T-helper 1 cell treated with Interleukin-12 subunit alpha and Interleukin-12 subunit beta and Interleukin-4 antibody, amounts not matched to agents 30 μg/mL and 1 μg/mL, for 36 hours (primary cell): ENCODE measurements around the gene ILK.
A peak's percentile ranks its signal among the peaks of the same experiment; 100 is the strongest.

Source experiments
- H3K27ac Mint-ChIP-seq: one replicate; pipeline ENCODE4 v1.8.0; 2021; ENCODE audit warnings: mild to moderate bottlenecking, mixed read lengths
- H3K27me3 Mint-ChIP-seq: one replicate; pipeline ENCODE4 v1.8.0; 2021; ENCODE audit warnings: low read depth, mixed read lengths
- H3K36me3 Mint-ChIP-seq: one replicate; pipeline ENCODE4 v1.8.0; 2021; ENCODE audit warnings: low read depth, mixed read lengths
- H3K4me1 Mint-ChIP-seq: one replicate; pipeline ENCODE4 v1.8.0; 2021; ENCODE audit warnings: low read depth, mixed read lengths
- H3K4me3 Mint-ChIP-seq: one replicate; pipeline ENCODE4 v1.8.0; 2021; ENCODE audit warnings: mild to moderate bottlenecking, moderate library complexity, mixed read lengths
- H3K9me3 Mint-ChIP-seq: one replicate; pipeline ENCODE4 v1.8.0; 2021; ENCODE audit warnings: mixed read lengths

The ILK gene

DNA sequence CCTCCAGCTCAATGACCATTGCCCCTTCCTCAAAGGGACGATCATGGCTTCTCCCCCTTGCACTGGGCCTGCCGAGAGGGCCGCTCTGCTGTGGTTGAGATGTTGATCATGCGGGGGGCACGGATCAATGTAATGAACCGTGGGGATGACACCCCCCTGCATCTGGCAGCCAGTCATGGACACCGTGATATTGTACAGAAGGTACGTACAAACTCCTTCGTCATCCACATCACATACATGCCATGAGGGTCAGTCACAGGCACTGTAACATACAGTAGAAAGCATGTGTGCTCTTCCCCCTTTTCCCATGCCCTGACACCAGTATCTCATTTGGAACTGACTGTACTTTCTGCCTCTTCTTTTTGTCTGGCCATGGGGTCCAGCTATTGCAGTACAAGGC, 4.4 kb downstream of the ILK start:
- peaks cover 39% of the 10 kb centered on the region for H3K4me1 Mint-ChIP-seq
- H3K4me3 Mint-ChIP-seq, result no peak overlapping the region
- H3K9me3 Mint-ChIP-seq, result no peaks in the 10 kb centered on the region
- H3K27me3 Mint-ChIP-seq, result no peaks in the 10 kb centered on the region
- H3K27ac Mint-ChIP-seq, result no peak overlapping the region
- H3K36me3 Mint-ChIP-seq, result peaks cover 36% of the 10 kb centered on the region

DNA sequence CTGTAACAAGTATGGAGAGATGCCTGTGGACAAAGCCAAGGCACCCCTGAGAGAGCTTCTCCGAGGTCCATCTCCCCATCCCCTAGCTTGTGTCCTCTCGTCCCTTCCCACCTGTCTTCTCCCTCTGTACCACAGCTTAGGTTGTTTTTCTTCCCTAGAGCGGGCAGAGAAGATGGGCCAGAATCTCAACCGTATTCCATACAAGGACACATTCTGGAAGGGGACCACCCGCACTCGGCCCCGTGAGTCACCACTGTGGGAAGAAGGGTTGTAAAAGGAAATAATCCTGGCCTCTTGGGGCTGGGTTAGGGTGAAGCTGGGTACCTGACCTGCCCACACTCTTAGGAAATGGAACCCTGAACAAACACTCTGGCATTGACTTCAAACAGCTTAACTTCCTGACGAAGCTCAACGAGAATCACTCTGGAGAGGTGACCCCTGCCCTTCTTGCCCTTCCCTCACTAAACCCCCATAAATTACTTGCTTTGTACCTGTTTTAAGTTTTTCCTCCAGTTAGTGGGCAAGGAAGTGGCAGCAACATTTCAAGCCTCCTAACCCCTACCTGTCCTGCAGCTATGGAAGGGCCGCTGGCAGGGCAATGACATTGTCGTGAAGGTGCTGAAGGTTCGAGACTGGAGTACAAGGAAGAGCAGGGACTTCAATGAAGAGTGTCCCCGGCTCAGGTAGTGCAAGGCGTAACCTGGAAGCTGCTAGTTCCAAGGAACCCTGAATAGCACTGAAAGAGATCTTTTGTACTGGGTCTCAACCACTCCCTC, 5.3 kb downstream of the ILK start:
- H3K4me1 Mint-ChIP-seq, result peaks cover 39% of the 10 kb centered on the region
- no peak overlapping the region for H3K27ac Mint-ChIP-seq
- peaks cover 36% of the 10 kb centered on the region for H3K36me3 Mint-ChIP-seq
- no peak overlapping the region for H3K4me3 Mint-ChIP-seq
- no peaks in the 10 kb centered on the region for H3K27me3 Mint-ChIP-seq
- H3K9me3 Mint-ChIP-seq, result no peaks in the 10 kb centered on the region

DNA sequence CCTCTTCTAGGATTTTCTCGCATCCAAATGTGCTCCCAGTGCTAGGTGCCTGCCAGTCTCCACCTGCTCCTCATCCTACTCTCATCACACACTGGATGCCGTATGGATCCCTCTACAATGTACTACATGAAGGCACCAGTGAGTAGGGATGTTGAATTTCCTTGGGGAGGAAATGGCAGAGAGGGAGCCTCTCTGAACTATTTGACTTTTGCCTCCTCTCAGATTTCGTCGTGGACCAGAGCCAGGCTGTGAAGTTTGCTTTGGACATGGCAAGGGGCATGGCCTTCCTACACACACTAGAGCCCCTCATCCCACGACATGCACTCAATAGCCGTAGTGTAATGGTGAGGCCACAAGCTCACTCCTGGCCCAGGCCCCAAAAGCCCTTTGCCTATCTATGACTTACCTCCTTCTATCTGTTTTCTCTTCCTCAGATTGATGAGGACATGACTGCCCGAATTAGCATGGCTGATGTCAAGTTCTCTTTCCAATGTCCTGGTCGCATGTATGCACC, 6.0 kb downstream of the ILK start:
- Mint-ChIP-seq H3K27ac (no peak overlapping the region), H3K27me3 (no peaks in the 10 kb centered on the region), H3K9me3 (no peaks in the 10 kb centered on the region), H3K36me3 (peaks cover 36% of the 10 kb centered on the region), H3K4me3 (peak overlapping the region; percentile 20), H3K4me1 (peaks cover 39% of the 10 kb centered on the region)

DNA sequence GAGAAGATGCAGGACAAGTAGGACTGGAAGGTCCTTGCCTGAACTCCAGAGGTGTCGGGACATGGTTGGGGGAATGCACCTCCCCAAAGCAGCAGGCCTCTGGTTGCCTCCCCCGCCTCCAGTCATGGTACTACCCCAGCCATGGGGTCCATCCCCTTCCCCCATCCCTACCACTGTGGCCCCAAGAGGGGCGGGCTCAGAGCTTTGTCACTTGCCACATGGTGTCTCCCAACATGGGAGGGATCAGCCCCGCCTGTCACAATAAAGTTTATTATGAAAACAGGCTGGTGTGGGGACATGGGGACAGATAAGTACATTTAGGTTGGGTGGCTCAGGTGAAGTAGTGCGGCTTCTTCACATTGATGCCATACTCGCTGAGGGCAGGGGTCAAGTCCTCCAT, 7.0 kb downstream of the ILK start:
- Mint-ChIP-seq H3K36me3 (peaks cover 43% of the 10 kb centered on the region), H3K4me3 (peak overlapping the region; percentile 95), H3K9me3 (no peaks in the 10 kb centered on the region), H3K4me1 (peaks cover 38% of the 10 kb centered on the region), H3K27me3 (no peaks in the 10 kb centered on the region), H3K27ac (peak overlapping the region; percentile 16)

DNA sequence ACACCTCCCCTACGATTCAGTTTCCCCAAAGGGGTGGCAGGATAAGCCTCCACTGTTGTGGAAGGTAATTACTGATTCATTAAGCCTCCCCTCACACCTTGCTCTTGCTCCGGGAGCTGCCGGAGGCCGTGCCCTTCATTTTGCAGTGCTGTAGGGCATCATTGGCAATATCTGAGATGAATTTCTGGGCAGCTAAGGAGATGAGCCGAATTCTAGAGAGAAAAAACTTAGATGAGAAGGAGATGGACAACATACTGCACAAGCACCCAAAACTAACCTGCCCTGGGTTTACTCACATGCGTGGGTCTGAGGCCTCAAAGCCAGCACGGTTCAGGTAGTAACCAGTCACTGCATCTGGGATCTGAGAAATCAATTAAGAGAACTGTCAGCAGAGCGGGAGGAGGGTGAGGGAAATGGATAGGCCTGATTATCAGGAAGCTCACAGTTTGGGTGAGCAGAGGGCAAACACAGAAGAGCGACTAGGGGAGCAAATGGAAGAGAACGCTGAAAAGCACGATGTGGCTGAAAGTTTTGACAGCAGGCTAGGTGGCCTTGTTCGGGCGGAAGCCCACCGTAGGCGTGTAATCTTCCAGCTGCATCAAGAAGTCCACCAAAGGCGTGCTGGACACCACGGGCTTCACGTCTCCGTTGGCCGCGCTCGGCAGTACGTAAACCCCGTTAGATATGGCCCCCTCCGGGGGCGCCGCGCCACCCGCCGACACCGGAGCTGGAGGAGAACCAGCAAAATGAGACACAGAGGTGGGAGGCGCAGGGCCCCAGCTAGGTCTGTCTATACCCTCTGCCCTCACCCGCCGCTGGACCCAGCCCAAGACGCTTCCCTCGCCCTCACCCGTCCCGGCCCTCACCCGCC, 7.8 kb downstream of the ILK start:
- H3K4me1 Mint-ChIP-seq, result peaks cover 37% of the 10 kb centered on the region
- no peaks in the 10 kb centered on the region for H3K9me3 Mint-ChIP-seq
- H3K36me3 Mint-ChIP-seq, result peaks cover 45% of the 10 kb centered on the region
- H3K27ac Mint-ChIP-seq, result peak overlapping the region; percentile 95
- H3K4me3 Mint-ChIP-seq, result peak overlapping the region; percentile 95
- H3K27me3 Mint-ChIP-seq, result no peaks in the 10 kb centered on the region

DNA sequence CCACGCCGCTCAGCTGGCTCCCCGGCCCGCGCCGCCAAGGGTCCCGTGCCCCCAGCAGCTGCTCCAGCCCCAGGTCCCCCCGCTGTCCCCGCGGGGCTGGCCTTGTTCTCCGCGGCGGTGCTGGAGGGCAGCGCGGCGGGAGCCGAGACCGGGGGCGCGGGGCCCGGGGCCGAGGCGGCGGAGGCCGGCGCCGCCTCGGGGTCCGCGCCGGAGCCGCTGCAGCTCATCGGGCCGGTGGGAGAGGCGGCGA, 8.3 kb downstream of the ILK start:
- H3K9me3 Mint-ChIP-seq, result no peaks in the 10 kb centered on the region
- H3K36me3 Mint-ChIP-seq, result peaks cover 47% of the 10 kb centered on the region
- H3K4me1 Mint-ChIP-seq, result peaks cover 35% of the 10 kb centered on the region
- H3K4me3 Mint-ChIP-seq, result peak overlapping the region; percentile 95
- no peaks in the 10 kb centered on the region for H3K27me3 Mint-ChIP-seq
- H3K27ac Mint-ChIP-seq, result peak overlapping the region; percentile 95

DNA sequence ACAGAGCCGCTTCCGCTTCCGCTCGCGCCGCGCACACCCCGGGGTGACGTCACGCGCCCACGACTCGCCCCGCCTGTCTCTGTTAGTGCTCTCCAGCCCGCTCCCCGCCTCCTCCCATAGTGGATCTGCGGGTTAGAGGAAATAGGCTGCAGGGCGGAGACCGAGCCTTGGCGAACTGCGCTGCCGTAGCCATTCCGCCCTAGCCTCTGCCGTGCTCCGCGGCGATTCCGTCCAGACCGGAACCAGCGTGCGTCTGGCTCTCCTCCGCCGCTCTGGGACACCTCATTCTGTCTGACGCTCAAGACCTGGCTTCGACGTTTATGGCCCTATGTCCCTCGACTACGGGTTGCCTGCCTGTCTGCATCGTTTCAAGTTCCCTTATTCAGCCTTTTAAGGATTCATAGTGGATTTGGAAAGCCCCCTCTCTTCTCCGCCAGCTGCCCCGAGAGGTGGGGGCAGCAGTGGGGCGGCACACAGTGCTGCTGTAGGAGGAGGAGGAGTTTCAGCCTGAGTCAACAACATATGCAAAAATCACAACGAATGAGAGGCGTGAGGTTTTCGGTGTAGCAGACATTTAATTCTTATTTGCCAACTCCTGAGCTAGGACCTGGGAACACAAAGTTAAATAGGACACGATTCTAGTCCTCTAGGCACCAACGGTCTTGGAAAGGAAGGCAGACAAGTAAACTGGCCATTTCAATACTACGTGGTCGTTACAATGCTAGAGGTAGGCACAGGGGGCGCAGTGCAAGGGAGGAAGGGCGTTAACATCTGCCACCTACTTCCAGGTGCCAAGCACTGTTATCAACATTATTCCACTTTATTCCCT, 8.9 kb downstream of the ILK start, which contains the start of gene TAF10:
TSS of gene TAF10 (minus strand) at position 4 of the 829 bp plus-strand sequence. CDS start 27 bp downstream, outside the sequence.
- Mint-ChIP-seq H3K27ac (peak within 1 kb of the TSS; percentile 95), H3K4me3 (peak within 1 kb of the TSS; percentile 95), H3K4me1 (peaks cover 32% of the 10 kb centered on the region), H3K36me3 (peaks cover 45% of the 10 kb centered on the region), H3K27me3 (no peaks in the 10 kb centered on the region), H3K9me3 (no peaks in the 10 kb centered on the region)

DNA sequence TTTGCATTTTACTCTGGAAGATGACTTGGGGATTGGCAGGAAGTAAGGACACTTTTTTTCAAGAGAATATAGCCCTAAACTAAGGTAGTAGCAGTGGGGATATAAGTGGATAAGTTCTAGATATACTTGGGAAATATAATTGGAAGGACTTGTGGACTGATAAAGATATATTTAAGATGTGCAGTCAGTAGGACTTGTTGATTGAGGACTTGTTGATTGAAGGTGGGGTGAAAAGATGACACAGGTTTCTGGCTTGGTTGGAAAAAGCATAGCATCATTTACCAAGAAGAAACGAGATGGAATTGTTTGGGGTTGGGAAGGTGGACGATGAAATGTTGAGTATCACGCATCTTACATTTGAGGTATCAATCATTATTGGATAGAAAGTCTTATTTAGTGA, 9.9 kb downstream of the ILK start:
- Mint-ChIP-seq H3K9me3 (no peaks in the 10 kb centered on the region), H3K4me3 (no peak overlapping the region), H3K27ac (no peak overlapping the region), H3K4me1 (peaks cover 24% of the 10 kb centered on the region), H3K36me3 (peaks cover 42% of the 10 kb centered on the region), H3K27me3 (no peaks in the 10 kb centered on the region)

DNA sequence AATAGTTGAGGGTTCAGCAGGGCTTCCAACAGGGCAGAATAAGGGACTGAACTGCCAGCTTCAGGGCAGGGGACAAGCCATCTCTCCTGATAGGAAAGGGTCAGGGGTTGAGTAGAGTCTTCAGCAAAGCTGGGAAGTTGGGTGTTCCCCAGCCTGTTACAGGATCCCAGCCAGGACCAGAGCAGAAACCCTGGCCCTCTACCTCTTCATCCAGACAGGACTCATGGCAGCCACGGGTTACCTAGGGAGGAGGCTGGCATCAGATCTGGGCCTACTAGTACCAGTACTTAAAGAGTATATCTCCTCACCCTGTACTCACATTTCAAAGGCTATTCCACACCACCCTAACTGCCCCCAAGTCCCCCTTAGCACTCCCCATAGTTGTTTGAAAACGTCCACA, 10.9 kb downstream of the ILK start:
- Mint-ChIP-seq H3K27me3 (no peaks in the 10 kb centered on the region), H3K9me3 (no peaks in the 10 kb centered on the region), H3K36me3 (peaks cover 34% of the 10 kb centered on the region), H3K27ac (no peak overlapping the region), H3K4me3 (no peak overlapping the region), H3K4me1 (peaks cover 23% of the 10 kb centered on the region)

DNA sequence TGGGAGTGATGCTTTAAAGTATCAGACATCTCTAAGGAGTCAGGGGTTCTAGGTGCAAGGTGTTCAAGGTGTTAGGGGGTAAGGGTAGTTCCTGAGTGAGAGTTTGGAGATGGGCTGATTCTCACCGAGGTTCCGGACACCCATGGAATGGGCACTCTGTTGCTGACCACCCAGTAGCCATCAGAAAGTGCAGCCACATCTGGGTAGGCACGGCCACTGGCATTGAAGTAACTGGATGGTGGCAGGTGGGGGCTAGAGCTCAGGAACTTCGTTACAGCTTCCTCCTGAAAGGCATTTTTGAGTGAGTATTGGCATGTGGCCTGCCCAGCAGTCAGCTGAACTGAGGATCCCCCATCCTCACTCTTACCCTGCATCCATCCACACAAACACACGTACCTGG, 11.5 kb downstream of the ILK start:
- no peak overlapping the region for H3K27ac Mint-ChIP-seq
- peaks cover 28% of the 10 kb centered on the region for H3K36me3 Mint-ChIP-seq

DNA sequence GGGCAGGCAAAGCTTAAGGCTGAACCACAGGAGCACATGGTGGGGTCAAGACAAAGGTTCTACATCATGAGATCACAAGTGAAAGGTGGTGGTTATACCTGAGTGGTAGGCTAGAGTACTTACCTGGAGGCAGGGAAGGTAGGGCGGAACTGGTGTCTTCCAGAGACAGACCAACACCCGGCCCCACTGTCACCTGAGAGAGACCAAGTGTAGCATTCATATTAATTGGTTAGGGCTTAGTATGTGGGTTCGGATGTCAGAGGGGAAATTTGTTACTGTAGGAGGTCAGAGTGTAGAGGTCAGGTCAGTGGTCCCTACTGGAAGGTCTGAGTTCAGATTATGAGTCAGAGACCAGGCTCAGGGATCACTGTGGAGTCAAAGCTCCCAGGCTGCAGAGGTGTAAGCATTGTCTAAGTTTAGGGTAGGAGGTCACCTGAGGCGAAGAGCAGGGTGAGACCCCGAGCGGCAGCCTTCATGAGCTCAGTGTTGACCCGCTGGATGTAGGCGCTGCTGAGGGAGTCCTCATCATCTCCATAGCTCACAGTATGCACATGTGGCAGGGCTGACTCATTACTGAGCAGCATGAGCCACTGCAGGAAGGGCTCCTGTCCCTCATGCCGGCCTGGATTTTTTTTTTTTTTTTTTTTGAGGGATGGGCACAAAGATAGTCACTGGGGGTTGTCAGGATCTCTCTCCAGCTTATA, 12.5 kb downstream of the ILK start:
- Mint-ChIP-seq H3K4me1 (peaks cover 10% of the 10 kb centered on the region), H3K4me3 (no peak overlapping the region), H3K9me3 (no peaks in the 10 kb centered on the region), H3K27me3 (no peaks in the 10 kb centered on the region), H3K27ac (no peak overlapping the region), H3K36me3 (peaks cover 20% of the 10 kb centered on the region)

More for the DNA sequence above, 11.5 kb downstream of the ILK start:
- H3K4me1 Mint-ChIP-seq, result peaks cover 17% of the 10 kb centered on the region
- H3K27me3 Mint-ChIP-seq, result no peaks in the 10 kb centered on the region
- no peak overlapping the region for H3K4me3 Mint-ChIP-seq
- no peaks in the 10 kb centered on the region for H3K9me3 Mint-ChIP-seq

DNA sequence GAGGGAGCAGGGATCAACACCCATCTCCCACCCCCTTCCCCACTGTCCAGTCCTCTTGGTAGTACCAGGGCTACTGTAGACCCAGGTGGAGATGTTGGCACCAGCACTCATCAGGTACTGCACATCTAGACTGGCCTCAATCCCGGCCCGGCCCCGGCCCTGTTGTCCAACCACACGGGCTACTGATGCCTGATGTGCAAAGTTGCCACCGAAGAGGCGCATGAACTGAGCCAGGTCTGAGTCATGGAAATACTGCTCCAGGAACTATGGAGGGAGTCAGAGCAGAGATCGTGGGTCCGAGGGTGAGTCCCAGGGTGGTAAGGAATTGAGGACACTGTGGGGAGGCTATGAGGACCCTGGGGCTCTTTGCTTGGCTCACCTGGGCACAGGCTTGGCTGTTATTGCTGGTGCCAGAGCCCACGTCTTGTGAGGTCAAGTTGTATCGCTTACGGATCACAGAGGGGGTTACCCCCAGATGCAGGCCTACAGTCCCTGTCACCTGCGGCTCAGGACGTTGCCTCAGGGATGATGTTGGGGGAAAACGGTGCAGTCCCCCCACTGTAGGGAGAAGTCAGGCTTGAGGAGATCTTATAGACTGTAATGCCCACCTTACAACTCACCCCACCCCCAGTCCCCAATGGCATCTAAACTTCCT, 13.1 kb downstream of the ILK start:
- Mint-ChIP-seq H3K4me3 (peak overlapping the region; percentile 20), H3K9me3 (no peaks in the 10 kb centered on the region), H3K4me1 (peaks cover 6% of the 10 kb centered on the region), H3K27me3 (no peaks in the 10 kb centered on the region), H3K36me3 (peaks cover 16% of the 10 kb centered on the region), H3K27ac (peak overlapping the region; percentile 14)

DNA sequence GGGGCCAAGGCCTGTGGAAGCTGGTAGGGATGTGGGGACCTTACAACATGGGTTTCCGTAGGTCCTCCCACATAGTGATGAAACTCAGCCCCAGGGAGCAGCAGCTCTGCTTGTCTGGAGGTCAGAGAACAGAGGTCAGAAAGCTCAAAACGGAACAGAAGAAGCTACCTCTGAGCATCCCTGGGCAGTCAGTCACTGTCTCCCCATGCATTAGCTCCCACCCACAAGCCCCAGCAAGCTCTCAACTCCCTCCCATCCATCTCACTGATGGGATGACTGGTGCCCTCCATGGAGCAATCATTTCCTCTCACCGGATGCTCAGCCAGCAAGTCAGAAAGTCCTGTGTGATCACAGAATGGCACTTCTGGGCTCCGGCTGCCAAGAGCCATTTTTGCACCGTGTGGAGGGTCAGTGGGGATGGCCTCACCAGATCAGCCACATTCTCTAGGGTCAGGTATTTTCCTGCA, 13.8 kb downstream of the ILK start:
- H3K27me3 Mint-ChIP-seq, result no peaks in the 10 kb centered on the region
- H3K27ac Mint-ChIP-seq, result no peak overlapping the region
- H3K36me3 Mint-ChIP-seq, result peaks cover 16% of the 10 kb centered on the region
- H3K4me3 Mint-ChIP-seq, result peak overlapping the region; percentile 22
- H3K9me3 Mint-ChIP-seq, result no peaks in the 10 kb centered on the region
- peaks cover 6% of the 10 kb centered on the region for H3K4me1 Mint-ChIP-seq
